ENCODE data around the gene NUTF2. TPM values are rescaled to one million over a fixed set of nuclear protein-coding genes. Genes with fewer than 3 reads are reported as not detected.

Gene NUTF2
- total and polyA plus RNA-seq, 2 experiments from 2014 or later: 100 to 197 TPM

- Histone ChIP-seq H3K4me3 (peak overlapping the region; percentile 91), H3K4me1 (ENCODE audit: insufficient read depth) (peaks cover 30% of the 10 kb centered on the region), H4K20me1 (ENCODE audit: insufficient read depth, poor library complexity, severe bottlenecking) (peaks cover 9% of the 10 kb centered on the region), H3K4me2 (peak overlapping the region; percentile 89), H3K27ac (peak overlapping the region; percentile 99), H3K36me3 (replicated peaks; ENCODE audit: insufficient read depth, low read depth) (no peaks in the 10 kb centered on the region), H3K27me3 (no peaks in the 10 kb centered on the region), H2AFZ (peak overlapping the region; percentile 96), H3K79me2 (peaks cover 42% of the 10 kb centered on the region), H3K9me2 (replicated peaks; ENCODE audit: insufficient read depth) (no peaks in the 10 kb centered on the region), H3K9me3 (ENCODE audit: low read depth) (no peaks in the 10 kb centered on the region)
- no peak for TF ChIP-seq EZH2 (IDR thresholded peaks at IDR 0.05; ENCODE audit: borderline replicate concordance)
- TF ChIP-seq, protein P1, sequence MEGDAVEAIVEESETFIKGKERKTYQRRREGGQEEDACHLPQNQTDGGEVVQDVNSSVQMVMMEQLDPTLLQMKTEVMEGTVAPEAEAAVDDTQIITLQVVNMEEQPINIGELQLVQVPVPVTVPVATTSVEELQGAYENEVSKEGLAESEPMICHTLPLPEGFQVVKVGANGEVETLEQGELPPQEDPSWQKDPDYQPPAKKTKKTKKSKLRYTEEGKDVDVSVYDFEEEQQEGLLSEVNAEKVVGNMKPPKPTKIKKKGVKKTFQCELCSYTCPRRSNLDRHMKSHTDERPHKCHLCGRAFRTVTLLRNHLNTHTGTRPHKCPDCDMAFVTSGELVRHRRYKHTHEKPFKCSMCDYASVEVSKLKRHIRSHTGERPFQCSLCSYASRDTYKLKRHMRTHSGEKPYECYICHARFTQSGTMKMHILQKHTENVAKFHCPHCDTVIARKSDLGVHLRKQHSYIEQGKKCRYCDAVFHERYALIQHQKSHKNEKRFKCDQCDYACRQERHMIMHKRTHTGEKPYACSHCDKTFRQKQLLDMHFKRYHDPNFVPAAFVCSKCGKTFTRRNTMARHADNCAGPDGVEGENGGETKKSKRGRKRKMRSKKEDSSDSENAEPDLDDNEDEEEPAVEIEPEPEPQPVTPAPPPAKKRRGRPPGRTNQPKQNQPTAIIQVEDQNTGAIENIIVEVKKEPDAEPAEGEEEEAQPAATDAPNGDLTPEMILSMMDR (IDR thresholded peaks at IDR 0.05; ENCODE audit: poor library complexity): peak; percentile 32
- DNase-seq (ENCODE audit: low spot score): peak; percentile 76
- WGBS (ENCODE audit: low lambda C conversion rate, missing lambda C conversion rate): 2% methylated on average over 65 of the region's 67 CpGs
These were observed 4.0 kb upstream of the NUTF2 start for GRCh38 chr16:67842509-67843342.

DNA sequence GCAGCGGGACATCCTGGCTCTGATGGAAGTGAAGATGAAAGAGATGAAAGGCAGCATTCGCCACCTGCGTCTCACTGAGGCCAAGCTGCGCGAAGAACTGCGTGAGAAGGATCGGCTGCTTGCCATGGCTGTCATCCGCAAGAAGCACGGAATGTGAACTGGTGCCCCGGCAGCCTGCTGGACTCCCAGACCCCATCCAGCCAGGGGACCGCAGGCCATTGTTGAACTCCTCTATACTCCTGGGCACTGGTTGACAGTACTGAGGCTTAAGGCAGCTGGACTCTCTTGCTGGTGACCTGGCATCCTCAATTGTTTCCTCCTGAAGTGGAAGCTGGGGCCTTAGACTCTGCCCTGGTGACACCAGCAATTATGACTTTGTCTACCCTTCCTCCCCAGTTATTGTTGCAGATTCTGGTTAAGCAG is 3.4 kb upstream of the NUTF2 start:
- Histone ChIP-seq H3K4me1 (ENCODE audit: insufficient read depth) (peaks cover 36% of the 10 kb centered on the region), H3K36me3 (replicated peaks; ENCODE audit: insufficient read depth, low read depth) (no peaks in the 10 kb centered on the region), H2AFZ (peak overlapping the region; percentile 96), H3K4me3 (peak overlapping the region; percentile 91), H3K9me2 (replicated peaks; ENCODE audit: insufficient read depth) (no peaks in the 10 kb centered on the region), H3K79me2 (peaks cover 48% of the 10 kb centered on the region), H3K27ac (peak overlapping the region; percentile 99), H3K9me3 (ENCODE audit: low read depth) (no peaks in the 10 kb centered on the region), H3K4me2 (peak overlapping the region; percentile 89), H3K27me3 (no peaks in the 10 kb centered on the region), H4K20me1 (ENCODE audit: insufficient read depth, poor library complexity, severe bottlenecking) (peaks cover 9% of the 10 kb centered on the region)
- TF ChIP-seq EZH2phosphoT487 (IDR thresholded peaks at IDR 0.05; ENCODE audit: low read depth, severe bottlenecking, unreplicated experiment) (no peak), EZH2 (IDR thresholded peaks at IDR 0.05; ENCODE audit: borderline replicate concordance) (no peak)
- TF ChIP-seq, protein P1 (IDR thresholded peaks at IDR 0.05; ENCODE audit: poor library complexity): no peak
- WGBS (ENCODE audit: low lambda C conversion rate, missing lambda C conversion rate): 23% methylated on average over 11 of the region's 11 CpGs
- no peak for DNase-seq (ENCODE audit: low spot score)

DNA sequence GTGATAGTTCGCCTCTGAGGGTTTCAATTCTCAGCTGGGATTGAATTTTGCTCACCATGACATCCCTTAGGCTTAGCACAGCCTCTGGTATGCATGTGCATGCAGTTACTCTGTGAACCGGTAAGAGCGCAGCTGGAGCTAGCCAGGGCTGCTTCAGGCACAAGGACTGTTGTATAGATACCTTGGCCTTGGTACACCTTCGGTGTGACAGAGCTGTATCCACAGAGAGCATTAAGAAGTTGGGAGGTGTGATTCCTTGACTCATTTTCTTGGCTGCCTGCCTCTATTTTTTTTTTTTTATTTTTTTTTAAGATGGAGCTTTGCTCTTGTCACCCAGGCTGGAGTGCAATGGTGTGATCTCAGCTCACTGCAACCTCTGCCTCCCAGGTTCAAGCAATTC is 2.2 kb upstream of the NUTF2 start:
- no peak overlapping the region for H3K4me3 ChIP-seq
- WGBS (ENCODE audit: low lambda C conversion rate, missing lambda C conversion rate): 73% methylated on average over 4 of the region's 4 CpGs

More for the DNA sequence above, 2.2 kb upstream of the NUTF2 start:
- no peak for DNase-seq (ENCODE audit: low spot score)
- Histone ChIP-seq H3K4me1 (ENCODE audit: insufficient read depth) (peaks cover 39% of the 10 kb centered on the region), H3K9me3 (ENCODE audit: low read depth) (no peaks in the 10 kb centered on the region), H3K36me3 (replicated peaks; ENCODE audit: insufficient read depth, low read depth) (no peaks in the 10 kb centered on the region), H3K79me2 (peaks cover 59% of the 10 kb centered on the region), H3K27ac (peak overlapping the region; percentile 99), H3K4me2 (peak overlapping the region; percentile 89), H3K27me3 (no peaks in the 10 kb centered on the region), H3K9me2 (replicated peaks; ENCODE audit: insufficient read depth) (no peaks in the 10 kb centered on the region), H4K20me1 (ENCODE audit: insufficient read depth, poor library complexity, severe bottlenecking) (peaks cover 14% of the 10 kb centered on the region), H2AFZ (no peak overlapping the region)
- TF ChIP-seq EZH2phosphoT487 (IDR thresholded peaks at IDR 0.05; ENCODE audit: low read depth, severe bottlenecking, unreplicated experiment): no peak
- TF ChIP-seq EZH2 (IDR thresholded peaks at IDR 0.05; ENCODE audit: borderline replicate concordance): no peak
- TF ChIP-seq, protein P1 (IDR thresholded peaks at IDR 0.05; ENCODE audit: poor library complexity): no peak

Data from hepatocyte (in vitro differentiated cells).